GM18505 (cell line): ENCODE results near the gene PPAT.
"Not testable (repeated sequence)": the region's sequence is repeated elsewhere in the genome, so short reads cannot be mapped to it uniquely, and the experiment has no call there.

Source experiments
- ATAC-seq: cut with Tn5 transposase; IDR thresholded peaks from one replicate; pipeline ENCODE4 v1.9.1; 2021; ENCODE audit not compliant: unreplicated experiment
- POLR2A ChIP-seq: IDR thresholded peaks from 4 replicates; pipeline ENCODE4 v1.6.1; 2011; ENCODE audit warnings: borderline replicate concordance; ENCODE audit not compliant: insufficient read depth, insufficient read length; ENCODE audit errors: extremely low read depth

The PPAT gene

GRCh38 chr4:56462157-56462556, 26.7 kb upstream of the PPAT start:
- no peak for TF ChIP-seq POLR2A
- ATAC-seq = no peak

GRCh38 chr4:56460085-56460484, 24.7 kb upstream of the PPAT start:
- TF ChIP-seq POLR2A = no peak
- no peak for ATAC-seq

GRCh38 chr4:56450342-56450741, 14.9 kb upstream of the PPAT start:
- TF ChIP-seq POLR2A = no peak
- no peak for ATAC-seq

DNA sequence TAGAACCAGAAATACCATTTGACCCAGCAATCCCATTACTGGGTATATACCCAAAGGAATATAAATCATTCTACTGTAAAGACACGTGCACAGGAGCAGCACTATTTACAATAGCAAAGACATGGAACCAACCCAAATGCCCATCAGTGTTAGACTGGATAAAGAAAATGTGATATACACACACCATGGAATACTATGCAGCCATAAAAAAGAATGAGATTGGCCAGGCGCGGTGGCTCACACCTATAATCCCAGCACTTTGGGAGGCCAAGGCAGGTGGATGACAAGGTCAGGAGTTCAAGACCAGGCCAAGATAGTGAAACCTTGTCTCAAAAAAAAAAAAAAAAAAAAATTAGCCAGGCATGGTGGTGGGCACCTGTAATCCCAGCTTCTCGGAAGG, 14.1 kb upstream of the PPAT start:
- not testable (repeated sequence) for ATAC-seq

GRCh38 chr4:56448301-56448700, 12.9 kb upstream of the PPAT start:
- TF ChIP-seq POLR2A = no peak
- ATAC-seq = no peak

DNA sequence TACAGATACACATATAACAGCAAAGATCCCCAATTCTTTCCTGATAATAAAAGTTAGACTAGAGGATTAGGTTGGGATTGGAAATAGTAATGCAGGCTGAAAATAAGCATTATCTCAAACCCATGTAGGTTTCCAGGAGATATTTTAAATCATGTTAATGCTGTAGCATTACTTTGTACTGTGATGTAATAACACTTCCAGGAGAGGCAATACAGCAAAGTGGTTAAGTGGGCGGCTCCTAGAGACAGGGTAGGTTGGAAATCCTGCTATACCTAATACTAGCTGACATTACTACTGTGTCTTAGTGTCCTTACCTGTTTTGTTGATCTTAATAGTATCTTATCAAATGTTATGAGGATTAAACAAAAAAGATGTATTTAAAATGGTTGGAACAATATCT, 10.3 kb upstream of the PPAT start:
- ATAC-seq = no peak
- TF ChIP-seq POLR2A = no peak

GRCh38 chr4:56444719-56445118, 9.3 kb upstream of the PPAT start:
- ATAC-seq = no peak
- no peak for TF ChIP-seq POLR2A

GRCh38 chr4:56440983-56441382, 5.6 kb upstream of the PPAT start:
- no peak for ATAC-seq
- TF ChIP-seq POLR2A = no peak

DNA sequence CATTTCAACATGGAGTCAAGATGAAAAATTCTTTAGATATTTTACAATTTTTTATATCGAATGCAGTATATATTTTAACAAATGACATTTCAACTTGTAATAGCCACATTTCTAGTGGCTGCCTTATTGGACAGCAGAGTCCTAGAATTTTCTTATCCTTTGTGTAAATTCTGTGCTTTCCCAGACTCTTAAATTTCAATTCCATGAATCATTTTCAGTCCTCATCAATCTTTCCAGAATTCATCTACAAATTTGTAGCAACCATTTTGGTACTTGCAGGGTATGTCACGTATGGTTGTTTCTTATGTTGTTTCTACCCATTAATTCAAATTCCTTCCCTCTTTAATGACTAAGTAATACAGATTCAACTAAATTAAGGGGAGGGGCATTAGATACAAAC, 3.4 kb upstream of the PPAT start:
- ATAC-seq = no peak
- no peak for TF ChIP-seq POLR2A

DNA sequence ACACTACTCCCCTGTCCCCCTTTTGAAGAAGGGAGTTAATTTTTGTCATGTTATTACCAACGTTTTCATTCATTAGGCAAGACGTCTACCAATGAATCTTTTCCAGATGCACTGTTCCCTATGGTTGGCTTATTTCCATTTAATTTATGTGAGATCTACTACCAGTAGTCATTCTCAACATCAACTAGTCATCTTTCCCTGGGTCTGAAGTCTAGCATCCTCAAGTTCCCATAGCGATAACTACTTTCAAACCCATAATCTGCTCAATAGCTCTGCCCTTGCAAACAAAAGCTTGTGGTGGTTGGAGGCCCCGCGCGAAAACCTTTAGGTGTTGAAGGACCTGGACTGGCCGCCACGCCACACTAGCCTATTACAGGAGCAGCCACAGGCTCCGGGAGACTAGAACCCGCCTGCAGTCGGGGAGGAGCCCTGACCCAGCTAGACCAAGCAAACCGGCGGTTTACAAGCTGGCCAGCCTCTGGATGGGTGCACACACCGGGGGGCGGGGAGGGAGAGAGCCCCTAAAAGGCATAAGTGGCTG, 746 bp downstream of the PPAT start:
- no peak for TF ChIP-seq POLR2A

DNA sequence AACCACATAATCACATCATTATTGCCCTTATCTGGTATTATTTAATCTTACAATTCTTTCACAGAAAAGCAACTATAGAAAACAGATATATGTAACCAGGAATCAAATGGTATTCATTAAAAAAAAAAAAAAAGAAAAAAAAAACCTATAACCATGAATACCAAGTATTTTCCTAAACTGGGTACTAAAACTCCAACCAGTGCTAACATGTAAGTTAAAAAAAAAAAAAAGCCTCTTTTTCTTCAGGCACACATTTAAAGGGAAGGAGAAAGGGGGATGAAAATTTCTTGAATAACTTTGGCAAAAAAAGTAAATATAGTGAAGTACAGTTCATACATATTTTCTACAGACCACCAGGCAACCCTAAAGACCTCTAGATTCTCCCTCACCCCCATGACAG, 2.1 kb downstream of the PPAT start:
- no peak for ATAC-seq
- TF ChIP-seq POLR2A = no peak

More for the DNA sequence above, 746 bp downstream of the PPAT start:
- ATAC-seq = peak; percentile 4

DNA sequence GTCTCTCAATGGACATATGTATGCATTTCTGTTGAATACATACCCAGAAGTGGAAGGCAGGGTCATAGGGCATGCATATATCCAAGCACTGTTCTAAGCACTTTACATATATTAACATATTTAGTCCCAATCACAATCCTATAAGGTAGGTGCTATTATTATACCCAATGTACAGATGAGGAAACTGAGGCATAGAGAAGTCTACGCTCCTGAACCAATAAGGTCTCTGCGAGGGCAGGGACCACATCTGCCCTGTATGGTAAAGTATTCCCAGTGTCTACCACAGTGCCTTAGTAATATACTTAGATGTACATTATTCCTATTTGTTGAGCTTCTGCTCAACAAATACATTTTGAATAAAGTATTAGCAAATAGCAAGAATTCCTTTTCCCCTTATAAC, 5.2 kb downstream of the PPAT start:
- ATAC-seq = no peak
- TF ChIP-seq POLR2A = no peak

DNA sequence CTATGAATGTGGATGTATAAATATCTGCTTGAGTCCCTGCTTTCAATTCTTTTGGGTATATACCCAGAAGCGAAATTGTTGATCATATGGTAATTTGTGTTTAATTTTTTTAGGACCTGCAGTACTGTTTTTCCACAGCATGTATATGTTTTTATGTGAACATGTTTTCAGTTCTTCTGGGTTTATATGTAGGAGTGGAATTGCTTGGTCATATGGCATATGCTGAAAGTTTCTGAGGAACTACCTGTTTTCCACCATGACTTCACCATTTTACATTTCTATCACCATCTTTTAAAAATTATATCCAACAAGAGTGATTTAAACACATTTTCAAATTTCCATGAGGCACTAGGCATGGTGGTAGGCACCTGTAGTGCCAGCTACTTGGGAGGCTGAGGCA, 8.2 kb downstream of the PPAT start:
- TF ChIP-seq POLR2A = no peak
- ATAC-seq = no peak

DNA sequence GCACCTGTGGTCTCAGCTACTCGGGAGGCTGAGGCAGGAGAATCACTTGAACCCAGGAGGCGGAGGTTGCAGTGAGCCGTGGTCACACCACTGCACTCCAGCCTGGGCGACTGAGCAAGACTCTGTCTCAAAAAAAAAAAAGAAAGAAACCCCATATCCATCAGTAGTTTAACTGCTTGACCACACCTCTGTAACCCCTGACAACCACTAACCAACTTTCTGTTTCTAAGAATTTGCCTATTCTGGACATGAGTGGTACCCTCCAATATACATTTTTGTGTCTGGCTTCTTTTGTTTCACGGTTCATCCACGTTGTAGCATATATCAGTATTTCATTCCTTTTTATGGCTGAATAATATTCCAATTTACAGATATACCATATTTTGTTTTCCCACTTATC, 9.1 kb downstream of the PPAT start:
- ATAC-seq = peak; percentile 72
- no peak for TF ChIP-seq POLR2A

DNA sequence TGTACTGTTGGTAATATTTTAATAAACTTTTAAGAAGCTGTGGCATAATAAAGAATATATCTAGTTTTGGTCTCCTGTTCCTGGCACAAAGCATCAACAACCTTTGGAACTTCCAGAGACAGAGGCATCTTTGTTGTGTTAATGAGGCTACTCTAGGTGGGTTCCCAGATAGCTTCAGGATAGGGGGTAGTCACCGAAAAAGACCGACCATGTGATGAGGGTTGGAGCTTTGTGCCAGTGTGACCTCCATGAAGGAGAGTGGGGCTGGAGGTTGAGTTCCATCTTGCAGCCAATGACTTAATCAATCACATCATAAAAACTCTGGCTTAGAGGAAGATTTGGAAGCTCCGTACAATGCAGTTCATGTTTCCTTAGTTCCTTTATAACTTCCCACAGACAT, 9.9 kb downstream of the PPAT start:
- ATAC-seq = no peak

More for the DNA sequence above, 9.9 kb downstream of the PPAT start:
- no peak for TF ChIP-seq POLR2A
